ENCODE results near the gene HDAC3. TPM values are rescaled to one million over a fixed set of nuclear protein-coding genes. Genes with fewer than 3 reads are reported as not detected.

HDAC3 gene
- polyA plus RNA-seq, 3 donors: 80.5 to 103 (median 82.3) TPM

DNA sequence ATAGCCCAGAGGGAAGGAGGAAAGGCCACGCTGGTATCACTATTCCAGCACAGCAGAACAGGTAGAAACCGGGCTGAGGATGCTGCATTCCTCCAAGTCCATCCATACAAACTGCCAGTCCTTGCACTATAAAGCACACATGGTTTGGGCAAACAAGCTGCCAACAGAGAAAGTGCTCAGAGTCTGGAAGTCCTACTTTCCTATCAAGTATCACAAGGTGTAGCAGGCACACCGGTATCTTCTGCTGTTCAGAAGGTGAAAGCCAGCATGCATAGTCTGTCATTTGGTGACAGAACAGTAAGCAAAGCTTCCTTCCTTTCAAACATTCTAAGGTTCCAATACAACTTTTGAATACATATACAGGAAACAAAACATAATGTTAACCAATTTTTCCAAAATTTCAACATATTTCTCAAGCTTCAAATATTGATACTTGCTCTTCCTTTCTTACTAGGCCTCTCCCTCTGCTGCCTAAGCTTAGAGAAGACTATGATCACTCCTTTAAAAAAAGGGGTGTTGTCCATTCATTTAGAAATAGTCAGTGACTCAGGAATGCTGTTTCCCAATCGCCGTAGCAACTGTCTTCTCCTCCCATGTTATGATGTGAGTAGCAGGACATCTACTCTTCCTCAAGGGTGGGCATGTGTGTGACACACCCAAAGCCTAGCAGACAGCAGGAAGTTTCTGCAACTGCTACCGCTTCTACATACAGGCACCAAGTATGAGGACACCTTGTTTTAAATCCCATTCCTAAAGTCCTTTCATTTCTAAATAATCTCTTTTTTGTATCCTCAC, 32.5 kb downstream of the HDAC3 start:
- H3K27me3 Mint-ChIP-seq (ENCODE audit: low read depth in 3 of 3): no peaks in the 10 kb centered on the region
- no peaks in the 10 kb centered on the region for H3K27me3 ChIP-seq (ENCODE audit: control insufficient read depth in 2 of 2, insufficient read depth in 2 of 2, low read length in 2 of 2)
- intact Hi-C loops (cut with micrococcal nuclease): no loop called here
- H3K4me1 Mint-ChIP-seq: peaks cover 92% of the 10 kb centered on the region
- H3K4me3 Mint-ChIP-seq: peak overlapping the region; percentile 64 to 90
- peak overlapping the region; percentile 62 for H3K4me2 ChIP-seq (replicated peaks; ENCODE audit: extremely low read depth, low read length, poor library complexity, severe bottlenecking)
- TF ChIP-seq, protein P1, sequence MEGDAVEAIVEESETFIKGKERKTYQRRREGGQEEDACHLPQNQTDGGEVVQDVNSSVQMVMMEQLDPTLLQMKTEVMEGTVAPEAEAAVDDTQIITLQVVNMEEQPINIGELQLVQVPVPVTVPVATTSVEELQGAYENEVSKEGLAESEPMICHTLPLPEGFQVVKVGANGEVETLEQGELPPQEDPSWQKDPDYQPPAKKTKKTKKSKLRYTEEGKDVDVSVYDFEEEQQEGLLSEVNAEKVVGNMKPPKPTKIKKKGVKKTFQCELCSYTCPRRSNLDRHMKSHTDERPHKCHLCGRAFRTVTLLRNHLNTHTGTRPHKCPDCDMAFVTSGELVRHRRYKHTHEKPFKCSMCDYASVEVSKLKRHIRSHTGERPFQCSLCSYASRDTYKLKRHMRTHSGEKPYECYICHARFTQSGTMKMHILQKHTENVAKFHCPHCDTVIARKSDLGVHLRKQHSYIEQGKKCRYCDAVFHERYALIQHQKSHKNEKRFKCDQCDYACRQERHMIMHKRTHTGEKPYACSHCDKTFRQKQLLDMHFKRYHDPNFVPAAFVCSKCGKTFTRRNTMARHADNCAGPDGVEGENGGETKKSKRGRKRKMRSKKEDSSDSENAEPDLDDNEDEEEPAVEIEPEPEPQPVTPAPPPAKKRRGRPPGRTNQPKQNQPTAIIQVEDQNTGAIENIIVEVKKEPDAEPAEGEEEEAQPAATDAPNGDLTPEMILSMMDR (IDR thresholded peaks at IDR 0.05): no peak
- H3K4me1 ChIP-seq (ENCODE audit: control insufficient read depth in 1 of 2, insufficient read depth in 2 of 2, low read length in 2 of 2): peaks cover 89 to 98% of the 10 kb centered on the region in 2 donors
- H4K20me1 ChIP-seq (ENCODE audit: insufficient read depth, low read length): peaks cover 3% of the 10 kb centered on the region
- H3K36me3 Mint-ChIP-seq: peaks cover 15 to 28% of the 10 kb centered on the region in 2 donors
- peak; percentile 97 to 99 (median 99) for DNase-seq
- H3K9me3 Mint-ChIP-seq: peaks cover 0 to 2% (median 0%) of the 10 kb centered on the region in 7 donors
- H2AFZ ChIP-seq (ENCODE audit: insufficient read depth, low read depth, low read length, poor library complexity, severe bottlenecking): no peak overlapping the region
- 39% methylated on average over 3 of the region's 6 CpGs for WGBS (ENCODE audit: insufficient coverage)
- H3K9ac ChIP-seq (ENCODE audit: insufficient read depth, low read length, poor library complexity, severe bottlenecking): peak overlapping the region; percentile 65
- H3K79me2 ChIP-seq (ENCODE audit: insufficient read depth, low read length): peaks cover 94% of the 10 kb centered on the region
- peak overlapping the region; percentile 93 to 97 for H3K27ac ChIP-seq (ENCODE audit: low read depth in 1 of 2, low read length in 2 of 2)
- H3K9me3 ChIP-seq (replicated peaks in 1 of 2; ENCODE audit: control insufficient read depth in 1 of 2, insufficient read depth in 1 of 2, low read length in 2 of 2): no peaks in the 10 kb centered on the region
- peak overlapping the region; percentile 99 to 100 (median 100) for H3K27ac Mint-ChIP-seq
- H3K4me3 ChIP-seq (replicated peaks in 1 of 3; ENCODE audit: low read depth in 2 of 3, low read length in 3 of 3): peak overlapping the region in 2 of 3 experiments; percentile 33 to 53
- no peaks in the 10 kb centered on the region for H3K36me3 ChIP-seq (replicated peaks in 1 of 2; ENCODE audit: control insufficient read depth in 1 of 2, insufficient read depth in 2 of 2, low read length in 2 of 2)

DNA sequence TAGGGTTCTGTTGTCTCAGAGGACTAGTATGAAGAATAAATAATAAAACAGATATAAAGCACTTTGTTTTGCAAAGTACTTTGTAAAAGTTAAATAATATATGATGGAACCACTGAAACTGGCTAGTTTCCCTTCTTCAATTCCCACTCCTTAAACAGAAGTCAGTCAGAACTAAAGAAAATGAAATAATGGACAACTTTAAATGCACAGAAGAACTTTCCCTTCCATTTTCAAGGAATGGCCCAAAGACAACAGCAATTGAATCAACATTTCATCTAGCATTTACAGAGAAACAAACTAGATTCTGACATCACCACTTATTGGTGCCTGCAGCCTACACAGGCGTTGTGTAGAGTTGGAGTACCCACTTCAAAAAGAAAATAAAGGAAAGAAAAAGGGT, 34.0 kb downstream of the HDAC3 start:
- Mint-ChIP-seq H3K27ac (peak overlapping the region; percentile 99 to 100 (median 100)), H3K4me3 (no peak overlapping the region), H3K9me3 (peaks cover under 1 to 4% (median 3%) of the 10 kb centered on the region in 7 donors), H3K4me1 (peaks cover 88% of the 10 kb centered on the region), H3K27me3 (ENCODE audit: low read depth in 3 of 3) (no peaks in the 10 kb centered on the region), H3K36me3 (peaks cover 14 to 24% of the 10 kb centered on the region in 2 donors)
- DNase-seq: no peak
- peaks cover 94% of the 10 kb centered on the region for H3K79me2 ChIP-seq (ENCODE audit: insufficient read depth, low read length)
- H4K20me1 ChIP-seq (ENCODE audit: insufficient read depth, low read length): peaks cover 10% of the 10 kb centered on the region
- intact Hi-C loops (cut with micrococcal nuclease): no loop called here
- H3K9ac ChIP-seq (ENCODE audit: insufficient read depth, low read length, poor library complexity, severe bottlenecking): no peak overlapping the region
- no peaks in the 10 kb centered on the region for H3K36me3 ChIP-seq (replicated peaks in 1 of 2; ENCODE audit: control insufficient read depth in 1 of 2, insufficient read depth in 2 of 2, low read length in 2 of 2)
- no peaks in the 10 kb centered on the region for H3K27me3 ChIP-seq (ENCODE audit: control insufficient read depth in 2 of 2, insufficient read depth in 2 of 2, low read length in 2 of 2)
- TF ChIP-seq, protein P1 (IDR thresholded peaks at IDR 0.05): no peak
- peaks cover 0 to 3% of the 10 kb centered on the region in 2 donors for H3K9me3 ChIP-seq (replicated peaks in 1 of 2; ENCODE audit: control insufficient read depth in 1 of 2, insufficient read depth in 1 of 2, low read length in 2 of 2)
- no peak overlapping the region for H2AFZ ChIP-seq (ENCODE audit: insufficient read depth, low read depth, low read length, poor library complexity, severe bottlenecking)
- peak overlapping the region; percentile 35 for H3K4me2 ChIP-seq (replicated peaks; ENCODE audit: extremely low read depth, low read length, poor library complexity, severe bottlenecking)
- H3K4me3 ChIP-seq (replicated peaks in 1 of 3; ENCODE audit: low read depth in 2 of 3, low read length in 3 of 3): peak overlapping the region in 1 of 3 experiments; percentile 33
- no CpG with 5 or more reads among the region's 1 CpG for WGBS (ENCODE audit: insufficient coverage)
- peaks cover 84 to 98% of the 10 kb centered on the region in 2 donors for H3K4me1 ChIP-seq (ENCODE audit: control insufficient read depth in 1 of 2, insufficient read depth in 2 of 2, low read length in 2 of 2)
- H3K27ac ChIP-seq (ENCODE audit: low read depth in 1 of 2, low read length in 2 of 2): peak overlapping the region; percentile 93 to 97

Measured in CD14-positive monocyte (primary cell).